GM18861 (cell line): ENCODE results near the gene SSH3.

Experiments
- ATAC-seq: cut with Tn5 transposase; IDR thresholded peaks from one replicate; pipeline ENCODE4 v1.9.1; 2021; ENCODE audit not compliant: unreplicated experiment

Gene SSH3

DNA sequence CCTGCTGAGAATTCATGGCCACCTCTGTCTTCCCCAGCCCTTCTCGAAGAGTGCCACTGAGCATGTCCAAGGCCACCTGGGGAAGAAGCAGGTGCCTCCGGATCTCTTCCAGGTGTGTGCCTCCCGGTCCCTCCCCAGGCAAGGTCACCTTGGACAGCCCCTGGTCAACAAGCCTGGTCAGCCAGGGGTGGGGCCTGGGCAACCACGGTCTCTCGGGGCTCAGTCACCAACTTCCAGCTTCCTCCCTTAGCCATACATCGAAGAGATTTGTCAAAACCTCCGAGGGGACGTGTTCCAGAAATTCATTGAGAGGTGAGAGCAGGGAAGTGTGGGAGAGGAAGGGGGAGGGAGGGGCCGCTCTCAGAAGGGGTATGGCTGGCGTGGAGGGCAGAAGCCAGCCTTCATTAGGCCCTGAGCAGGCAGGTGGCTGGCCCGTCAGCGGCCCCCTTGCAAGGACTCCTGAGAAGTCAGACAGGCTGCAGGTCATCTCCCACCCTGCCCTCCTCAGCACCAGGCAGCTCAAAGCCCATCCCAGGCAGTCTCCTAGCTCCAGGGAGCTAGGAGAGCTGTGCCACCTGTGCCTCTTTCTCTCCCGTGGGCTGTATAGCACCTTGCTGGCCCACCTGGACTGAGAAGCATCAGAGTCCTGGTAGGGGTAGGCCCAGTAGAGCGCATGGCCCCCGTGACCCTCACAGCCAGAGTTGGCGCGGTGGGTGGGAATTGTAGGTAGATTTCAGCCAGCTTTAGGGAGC lies 23.6 kb upstream of the SSH3 start:
- no peak for ATAC-seq

DNA sequence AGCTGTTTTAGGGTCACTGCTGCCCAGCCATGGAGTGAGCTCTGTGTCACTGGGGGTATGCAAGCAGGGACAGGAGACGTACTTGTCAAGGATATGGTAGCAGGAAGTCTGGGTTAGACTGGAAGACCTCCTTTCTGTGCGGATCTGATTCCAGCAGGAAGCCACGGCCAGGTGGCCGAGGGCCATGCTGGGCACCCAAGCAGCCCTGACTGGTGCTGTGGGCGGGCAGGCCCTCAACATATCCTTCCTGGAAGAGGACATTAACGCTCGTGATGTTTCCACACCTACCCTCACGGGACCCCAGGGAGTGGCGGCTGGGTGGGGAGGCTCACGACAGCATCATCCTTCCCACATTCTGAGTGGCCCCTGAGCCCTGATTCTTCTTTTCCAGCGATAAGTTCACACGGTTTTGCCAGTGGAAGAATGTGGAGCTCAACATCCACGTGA lies 23.0 kb upstream of the SSH3 start:
- ATAC-seq: no peak

DNA sequence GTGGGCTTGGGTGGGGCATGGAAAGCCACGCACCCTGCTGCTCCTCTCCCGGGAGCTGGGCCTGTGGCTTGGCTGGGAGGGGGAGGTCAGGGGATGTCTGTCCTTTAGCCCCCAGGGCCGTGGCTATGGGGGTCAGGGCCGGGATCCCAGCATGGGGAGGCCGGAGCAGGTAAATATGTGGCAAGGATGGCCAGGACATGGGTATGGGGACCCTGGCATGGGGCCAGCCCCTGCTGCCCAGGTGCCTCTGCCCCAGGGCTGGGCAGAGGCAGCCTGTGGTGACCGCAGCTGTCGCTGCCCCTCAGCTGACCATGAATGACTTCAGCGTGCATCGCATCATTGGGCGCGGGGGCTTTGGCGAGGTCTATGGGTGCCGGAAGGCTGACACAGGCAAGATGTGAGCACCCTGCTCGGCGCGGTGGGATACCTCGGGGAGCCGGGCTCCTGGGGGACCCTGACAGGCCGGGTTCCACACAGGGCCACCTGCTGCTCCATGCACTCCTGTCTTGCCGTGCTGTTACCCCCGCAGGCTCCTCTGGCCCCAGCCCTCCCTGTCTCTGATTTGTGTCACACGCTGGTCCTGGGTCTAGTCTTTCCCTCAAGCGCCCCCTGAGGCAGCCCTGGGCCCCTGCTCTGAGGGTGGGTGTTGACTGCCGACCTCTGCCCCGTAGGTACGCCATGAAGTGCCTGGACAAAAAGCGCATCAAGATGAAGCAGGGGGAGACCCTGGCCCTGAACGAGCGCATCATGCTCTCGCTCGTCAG lies 22.4 kb upstream of the SSH3 start:
- no peak for ATAC-seq

DNA sequence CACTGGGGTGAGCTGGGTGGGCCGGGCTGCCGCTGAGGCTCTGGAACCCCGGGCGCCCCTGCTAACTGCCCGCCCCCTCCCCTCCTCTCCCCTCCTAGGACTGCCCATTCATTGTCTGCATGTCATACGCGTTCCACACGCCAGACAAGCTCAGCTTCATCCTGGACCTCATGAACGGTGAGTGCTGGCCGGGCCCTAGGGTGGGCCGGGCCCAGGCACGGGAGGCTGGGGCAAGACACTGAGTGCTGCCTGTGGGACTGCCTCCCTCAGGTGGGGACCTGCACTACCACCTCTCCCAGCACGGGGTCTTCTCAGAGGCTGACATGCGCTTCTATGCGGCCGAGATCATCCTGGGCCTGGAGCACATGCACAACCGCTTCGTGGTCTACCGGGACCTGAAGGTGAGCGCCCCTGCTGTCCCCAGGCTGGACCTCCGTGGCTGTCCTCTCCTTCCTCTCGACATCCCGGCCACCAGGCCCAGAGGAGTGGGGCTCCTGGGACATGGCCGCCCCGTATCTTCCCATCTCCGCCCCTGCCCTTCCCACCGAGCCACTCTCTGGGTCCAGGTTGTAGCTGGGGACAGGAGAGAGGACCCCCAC lies 21.7 kb upstream of the SSH3 start:
- no peak for ATAC-seq

DNA sequence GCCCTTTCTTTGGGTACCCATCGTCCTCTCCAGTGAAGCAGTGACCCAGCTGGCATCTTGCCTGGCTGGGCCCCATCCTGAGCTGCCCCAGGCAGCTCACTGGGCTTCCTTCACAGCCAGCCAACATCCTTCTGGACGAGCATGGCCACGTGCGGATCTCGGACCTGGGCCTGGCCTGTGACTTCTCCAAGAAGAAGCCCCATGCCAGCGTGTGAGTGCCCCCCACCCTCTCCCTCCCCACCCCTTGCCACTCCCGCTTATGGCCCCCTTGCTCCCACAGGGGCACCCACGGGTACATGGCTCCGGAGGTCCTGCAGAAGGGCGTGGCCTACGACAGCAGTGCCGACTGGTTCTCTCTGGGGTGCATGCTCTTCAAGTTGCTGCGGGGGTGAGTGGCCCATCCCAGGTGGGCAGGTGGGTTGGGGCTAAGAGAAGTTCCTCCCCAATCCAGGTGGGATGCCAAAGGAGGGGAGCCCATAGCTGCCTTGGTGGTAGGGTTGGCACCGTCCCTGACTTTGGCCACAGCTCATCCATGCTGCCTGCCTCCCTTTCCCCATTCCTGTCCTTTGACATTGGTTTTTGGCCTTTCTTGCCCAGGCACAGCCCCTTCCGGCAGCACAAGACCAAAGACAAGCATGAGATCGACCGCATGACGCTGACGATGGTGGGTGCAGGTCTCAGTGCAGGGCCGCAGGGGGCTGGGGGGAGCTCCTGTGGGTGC lies 21.0 kb upstream of the SSH3 start:
- ATAC-seq: no peak

DNA sequence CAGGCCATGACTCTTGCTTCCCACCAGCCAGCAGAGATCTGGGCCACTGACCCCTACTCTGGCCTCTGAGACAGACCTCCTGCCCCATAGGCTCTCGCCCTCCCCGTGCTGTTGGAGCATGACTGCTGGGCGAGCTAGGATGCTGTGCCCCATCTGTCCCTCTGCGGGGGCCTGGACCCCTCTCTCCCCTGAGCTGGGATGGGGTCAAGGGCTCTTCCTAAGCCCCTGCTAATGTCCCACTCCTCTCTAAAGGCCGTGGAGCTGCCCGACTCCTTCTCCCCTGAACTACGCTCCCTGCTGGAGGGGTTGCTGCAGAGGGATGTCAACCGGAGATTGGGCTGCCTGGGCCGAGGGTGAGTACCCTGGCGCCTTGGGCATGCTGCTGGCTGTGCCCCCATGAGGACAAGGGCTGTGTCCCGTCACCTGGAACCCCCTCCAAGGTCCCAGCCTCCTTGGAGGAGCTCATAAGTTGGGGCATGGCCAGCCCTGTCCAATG lies 20.4 kb upstream of the SSH3 start:
- ATAC-seq: no peak

DNA sequence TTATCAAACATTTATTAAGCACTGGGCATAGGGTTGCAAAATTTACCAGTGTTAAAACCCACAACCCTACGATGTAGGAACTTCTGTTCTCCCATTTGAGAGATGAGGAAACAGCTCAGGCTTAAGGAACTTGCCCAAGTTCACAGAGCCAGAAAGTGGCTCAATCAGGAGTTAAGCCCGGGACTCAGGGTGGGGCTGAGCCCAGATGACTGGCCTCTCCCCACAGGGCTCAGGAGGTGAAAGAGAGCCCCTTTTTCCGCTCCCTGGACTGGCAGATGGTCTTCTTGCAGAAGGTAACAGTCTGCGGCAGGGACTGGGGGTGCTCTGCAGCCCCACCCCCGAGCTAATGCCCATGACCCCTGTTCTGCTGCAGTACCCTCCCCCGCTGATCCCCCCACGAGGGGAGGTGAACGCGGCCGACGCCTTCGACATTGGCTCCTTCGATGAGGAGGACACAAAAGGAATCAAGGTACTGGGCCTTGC lies 19.8 kb upstream of the SSH3 start:
- ATAC-seq: no peak

DNA sequence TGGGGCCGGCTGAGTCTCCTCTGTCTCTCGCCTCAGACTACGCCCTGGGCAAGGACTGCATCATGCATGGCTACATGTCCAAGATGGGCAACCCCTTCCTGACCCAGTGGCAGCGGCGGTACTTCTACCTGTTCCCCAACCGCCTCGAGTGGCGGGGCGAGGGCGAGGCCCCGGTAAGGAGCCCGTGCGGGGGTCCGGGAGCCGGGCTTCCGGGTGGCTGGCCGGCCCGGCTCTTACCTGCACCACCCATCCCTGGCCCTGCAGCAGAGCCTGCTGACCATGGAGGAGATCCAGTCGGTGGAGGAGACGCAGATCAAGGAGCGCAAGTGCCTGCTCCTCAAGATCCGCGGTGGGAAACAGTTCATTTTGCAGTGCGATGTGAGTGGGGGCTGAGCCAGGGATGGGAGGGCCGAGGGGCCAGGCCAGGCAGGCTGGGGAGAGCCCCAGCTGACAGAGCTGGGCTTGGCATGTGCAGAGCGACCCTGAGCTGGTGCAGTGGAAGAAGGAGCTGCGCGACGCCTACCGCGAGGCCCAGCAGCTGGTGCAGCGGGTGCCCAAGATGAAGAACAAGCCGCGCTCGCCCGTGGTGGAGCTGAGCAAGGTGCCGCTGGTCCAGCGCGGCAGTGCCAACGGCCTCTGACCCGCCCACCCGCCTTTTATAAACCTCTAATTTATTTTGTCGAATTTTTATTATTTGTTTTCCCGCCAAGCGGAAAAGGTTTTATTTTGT lies 18.4 kb upstream of the SSH3 start:
- no peak for ATAC-seq

DNA sequence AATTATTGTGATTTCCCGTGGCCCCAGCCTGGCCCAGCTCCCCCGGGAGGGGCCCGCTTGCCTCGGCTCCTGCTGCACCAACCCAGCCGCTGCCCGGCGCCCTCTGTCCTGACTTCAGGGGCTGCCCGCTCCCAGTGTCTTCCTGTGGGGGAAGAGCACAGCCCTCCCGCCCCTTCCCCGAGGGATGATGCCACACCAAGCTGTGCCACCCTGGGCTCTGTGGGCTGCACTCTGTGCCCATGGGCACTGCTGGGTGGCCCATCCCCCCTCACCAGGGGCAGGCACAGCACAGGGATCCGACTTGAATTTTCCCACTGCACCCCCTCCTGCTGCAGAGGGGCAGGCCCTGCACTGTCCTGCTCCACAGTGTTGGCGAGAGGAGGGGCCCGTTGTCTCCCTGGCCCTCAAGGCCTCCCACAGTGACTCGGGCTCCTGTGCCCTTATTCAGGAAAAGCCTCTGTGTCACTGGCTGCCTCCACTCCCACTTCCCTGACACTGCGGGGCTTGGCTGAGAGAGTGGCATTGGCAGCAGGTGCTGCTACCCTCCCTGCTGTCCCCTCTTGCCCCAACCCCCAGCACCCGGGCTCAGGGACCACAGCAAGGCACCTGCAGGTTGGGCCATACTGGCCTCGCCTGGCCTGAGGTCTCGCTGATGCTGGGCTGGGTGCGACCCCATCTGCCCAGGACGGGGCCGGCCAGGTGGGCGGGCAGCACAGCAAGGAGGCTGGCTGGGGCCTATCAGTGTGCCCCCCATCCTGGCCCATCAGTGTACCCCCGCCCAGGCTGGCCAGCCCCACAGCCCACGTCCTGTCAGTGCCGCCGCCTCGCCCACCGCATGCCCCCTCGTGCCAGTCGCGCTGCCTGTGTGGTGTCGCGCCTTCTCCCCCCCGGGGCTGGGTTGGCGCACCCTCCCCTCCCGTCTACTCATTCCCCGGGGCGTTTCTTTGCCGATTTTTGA lies 17.5 kb upstream of the SSH3 start:
- no peak for ATAC-seq

DNA sequence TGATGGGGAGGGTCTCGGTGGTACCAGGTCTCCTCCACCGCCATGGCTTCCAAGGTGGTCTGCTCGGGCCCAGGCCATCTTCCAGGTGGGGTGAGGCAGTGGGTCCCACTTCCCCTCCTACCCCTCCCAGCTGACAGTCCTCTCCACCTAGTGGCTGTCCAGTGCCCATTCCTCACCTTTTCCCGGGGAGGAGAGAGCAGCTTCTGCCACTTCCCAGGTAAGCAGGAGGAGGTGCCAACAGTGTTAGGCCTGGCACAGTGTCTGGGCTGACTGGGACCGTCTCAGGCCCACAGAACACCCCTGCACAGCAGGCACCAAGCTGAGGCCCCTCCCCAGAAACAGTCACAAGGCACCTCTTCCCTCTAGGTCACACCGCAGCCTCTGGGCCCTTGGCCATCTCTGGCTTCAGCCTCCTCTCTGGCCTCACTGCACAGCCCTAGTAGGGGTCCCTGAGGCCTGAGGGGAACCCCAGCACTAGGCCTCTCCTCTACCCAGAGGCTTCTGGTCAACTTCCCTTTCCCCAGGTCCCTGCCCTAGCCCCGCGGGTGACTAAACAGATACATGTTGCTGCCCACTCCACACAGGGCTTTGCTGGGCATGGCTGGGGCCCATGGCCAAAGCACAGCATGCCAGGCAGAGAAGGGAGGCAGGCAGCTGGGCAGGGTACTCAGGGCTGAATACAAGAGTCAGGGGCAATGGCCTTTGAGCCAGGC lies 16.6 kb upstream of the SSH3 start:
- ATAC-seq: no peak

DNA sequence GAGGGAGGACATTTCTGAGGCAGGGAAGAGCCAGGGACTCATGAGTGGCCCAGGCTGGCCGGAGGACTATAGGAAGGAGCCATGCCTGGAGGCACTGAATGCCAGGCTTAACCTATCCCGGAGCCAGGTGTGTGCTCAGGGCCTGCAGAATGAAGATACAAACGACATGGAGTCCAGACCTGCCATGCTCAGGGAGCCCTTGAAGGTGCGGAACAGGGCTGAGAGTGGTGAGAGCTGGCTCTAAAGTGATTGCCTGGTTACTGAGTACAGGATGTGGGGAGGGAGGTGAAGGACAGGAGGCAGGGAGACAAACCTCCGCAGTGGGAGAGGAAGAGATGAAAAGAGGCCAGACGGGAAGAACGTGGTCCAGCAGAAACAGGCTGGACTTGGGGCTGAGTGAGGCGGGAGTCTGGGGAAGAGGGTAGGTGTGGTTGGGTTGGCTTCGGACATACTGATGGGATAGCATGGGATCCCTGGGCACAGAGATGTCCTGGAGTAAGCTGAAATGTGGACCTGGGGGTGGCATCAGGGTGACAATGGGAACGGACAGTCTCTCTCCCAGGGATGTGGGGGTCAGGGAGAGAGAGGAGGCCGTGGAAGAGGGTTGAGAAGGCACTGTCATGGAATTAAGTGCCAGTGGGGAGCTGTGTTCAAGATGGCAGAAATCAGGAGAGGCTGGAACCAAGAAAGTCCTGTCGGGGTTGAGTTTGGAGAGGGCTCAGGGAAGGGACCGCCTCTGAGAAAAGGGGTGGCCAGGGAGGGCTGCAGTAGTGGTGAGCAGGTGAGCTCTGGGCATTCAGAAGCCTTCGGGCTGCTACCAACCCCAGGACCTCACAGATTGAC lies 15.8 kb upstream of the SSH3 start:
- ATAC-seq: no peak

DNA sequence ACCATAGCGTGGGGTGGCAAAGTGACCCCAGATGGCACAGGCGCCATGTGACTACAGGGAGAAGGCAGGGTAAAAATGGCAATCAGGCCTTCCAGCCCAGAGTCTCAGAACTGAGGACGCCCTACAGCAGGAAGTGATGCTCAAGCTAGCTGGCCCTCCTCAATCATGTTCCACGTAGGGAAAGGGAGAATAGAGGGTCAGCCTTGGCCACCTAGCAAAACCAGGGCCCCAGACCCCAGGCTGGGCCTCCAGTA lies 15.2 kb upstream of the SSH3 start:
- ATAC-seq: no peak

DNA sequence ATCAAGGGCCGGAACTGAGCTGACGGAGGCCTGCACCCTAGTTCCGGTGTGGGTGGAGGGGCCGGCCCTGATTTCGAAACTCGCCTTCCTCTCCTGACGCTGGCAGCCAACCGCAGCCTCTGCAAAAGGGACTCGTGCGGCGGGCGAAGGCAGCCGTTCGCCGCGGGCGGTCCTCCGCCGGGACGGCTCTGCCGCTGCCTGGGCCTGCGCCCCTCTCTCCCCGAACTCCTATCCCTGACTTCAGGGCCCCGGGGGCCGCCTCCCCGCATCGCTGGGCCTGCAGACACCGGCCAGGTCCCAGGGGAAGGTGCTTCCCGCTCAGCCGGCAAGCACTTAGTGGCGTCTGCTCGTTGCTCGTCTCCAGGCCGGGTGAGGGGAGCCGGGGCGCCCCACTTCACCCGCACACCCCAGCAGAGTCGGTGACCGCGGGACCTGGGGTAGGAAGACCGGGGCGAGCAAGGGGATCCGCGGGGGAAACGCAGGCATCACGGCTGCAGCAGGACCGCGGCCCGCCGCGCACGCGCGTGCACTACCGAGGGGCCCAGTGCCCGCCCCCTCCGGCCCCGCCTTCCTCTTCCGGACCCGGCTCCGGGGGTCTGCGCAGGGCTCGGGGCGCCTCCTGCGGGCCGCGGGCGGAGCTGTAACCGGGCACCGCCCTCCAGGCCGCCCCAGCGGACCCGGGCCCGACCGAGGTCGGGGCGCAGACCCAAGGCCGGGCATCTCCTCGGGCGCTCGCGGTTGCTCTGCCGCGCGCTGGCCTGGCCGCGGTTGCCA lies 14.7 kb upstream of the SSH3 start:
- ATAC-seq: peak; percentile 63

DNA sequence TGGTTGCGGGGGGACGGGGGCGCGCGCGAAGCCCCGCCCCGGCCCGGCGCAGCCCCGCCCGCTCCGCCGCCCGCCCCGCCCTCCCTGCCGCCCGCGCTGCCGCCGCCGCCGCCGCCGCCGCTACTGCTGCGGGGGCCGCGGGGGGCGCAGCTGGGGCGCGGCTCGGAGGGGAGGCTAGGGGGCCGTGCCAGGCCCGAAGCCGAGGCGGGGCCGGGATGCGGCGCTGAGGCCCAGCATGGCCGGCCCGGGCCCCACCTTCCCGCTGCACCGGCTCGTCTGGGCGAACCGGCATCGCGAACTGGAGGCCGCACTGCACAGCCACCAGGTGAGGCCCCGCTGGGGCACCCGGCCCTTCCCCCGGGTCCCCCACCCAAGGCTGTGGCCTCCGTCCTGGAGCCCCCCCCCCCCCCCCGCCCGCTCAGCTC lies 14.1 kb upstream of the SSH3 start, which contains the start of gene ANKRD13D:
Gene ANKRD13D, plus strand, starts transcription at position 78 of the 425 bp plus-strand sequence. Its CDS starts 158 bp downstream, at position 236.
- ATAC-seq: no peak

DNA sequence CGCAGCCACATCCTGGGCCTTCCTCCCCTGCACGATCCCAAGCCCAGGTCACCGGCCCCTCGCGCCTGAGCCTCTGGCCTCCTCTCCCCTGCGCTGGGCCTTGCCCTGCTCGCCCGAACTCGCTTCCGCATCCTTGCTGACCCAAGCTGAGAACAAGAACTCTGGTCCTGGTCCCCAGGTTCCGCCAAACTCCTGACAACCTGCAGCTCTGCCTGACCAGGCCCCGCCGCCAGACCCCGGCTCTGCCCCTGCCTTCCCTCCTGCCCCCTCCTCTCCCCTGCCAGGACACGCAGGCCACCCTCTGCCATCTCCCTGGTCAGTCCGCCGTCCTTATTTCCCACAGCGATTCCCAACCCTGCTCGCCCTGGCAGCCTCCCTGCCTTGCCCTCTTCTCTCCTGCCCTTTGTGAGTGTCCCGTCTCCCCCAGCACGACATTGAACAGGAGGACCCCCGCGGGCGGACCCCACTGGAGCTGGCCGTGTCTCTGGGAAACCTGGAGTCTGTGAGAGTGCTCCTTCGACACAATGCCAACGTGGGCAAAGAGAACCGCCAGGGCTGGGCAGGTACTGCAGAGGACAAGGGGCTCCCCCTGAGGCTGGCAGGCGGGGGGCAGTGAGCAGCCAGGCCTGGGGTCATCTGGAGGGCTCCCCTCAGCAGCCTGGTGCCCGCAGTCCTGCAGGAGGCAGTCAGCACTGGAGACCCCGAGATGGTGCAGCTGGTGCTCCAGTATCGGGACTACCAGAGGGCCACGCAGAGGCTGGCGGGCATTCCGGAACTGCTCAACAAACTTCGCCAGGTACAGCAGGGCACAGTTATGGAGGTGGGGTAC lies 13.5 kb upstream of the SSH3 start:
- ATAC-seq: no peak

DNA sequence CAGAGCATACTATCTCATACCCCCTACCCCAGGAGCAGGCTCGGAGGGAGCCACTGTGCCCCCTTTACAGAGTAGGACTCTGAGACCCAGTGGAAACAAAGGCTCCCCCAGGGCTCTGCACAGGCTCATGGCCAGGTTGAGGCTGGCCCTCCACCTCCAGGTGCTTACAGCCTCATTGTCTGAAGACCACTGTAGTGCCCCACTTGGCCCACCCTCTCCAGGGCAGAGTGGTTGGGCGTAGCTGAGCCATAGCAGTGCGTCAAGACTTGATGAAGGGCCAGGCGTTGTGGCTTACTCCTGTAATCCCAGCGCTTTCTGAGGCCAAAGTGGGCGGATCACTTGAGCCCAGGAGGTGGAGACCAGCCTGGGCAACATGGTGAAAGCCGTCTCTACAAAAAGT lies 12.5 kb upstream of the SSH3 start:
- no peak for ATAC-seq
